Mesenchymal stem cell (in vitro differentiated cells and primary cell): ENCODE data around the gene VIPR2.

Experiments
- DNase-seq: peaks from one replicate; pipeline ENCODE4 v3.0.0-alpha.2; 2013
- H2AFZ ChIP-seq: one replicate; pipeline ENCODE4 v1.6.1; 2013; ENCODE audit warnings: low read depth, mild to moderate bottlenecking, control low read depth, inconsistent platforms, low read length, moderate library complexity
- H2AK5ac ChIP-seq: 2 replicates; pipeline ENCODE4 v1.6.1; 2013; ENCODE audit warnings: low read length, moderate library complexity, mild to moderate bottlenecking, inconsistent platforms; ENCODE audit not compliant: severe bottlenecking
- H2BK120ac ChIP-seq: one replicate; pipeline ENCODE4 v1.6.1; 2013; ENCODE audit warnings: low read depth, mild to moderate bottlenecking, inconsistent platforms, low read length, moderate library complexity
- H2BK12ac ChIP-seq, 2 experiments: one replicate each; pipeline ENCODE4 v1.6.1; 2013; ENCODE audit warnings: inconsistent platforms in 2 of 2, low read length in 2 of 2, mild to moderate bottlenecking in 2 of 2, moderate library complexity in 2 of 2, control low read depth in 1 of 2
- H2BK15ac ChIP-seq: one replicate; pipeline ENCODE4 v1.6.1; 2013; ENCODE audit warnings: mild to moderate bottlenecking, low read depth, inconsistent platforms; ENCODE audit not compliant: poor library complexity, severe bottlenecking
- H2BK5ac ChIP-seq: 2 replicates; pipeline ENCODE4 v1.6.1; 2013; ENCODE audit warnings: low read depth, mild to moderate bottlenecking, low read length, control low read depth, inconsistent platforms; ENCODE audit not compliant: poor library complexity, severe bottlenecking
- H3K14ac ChIP-seq, 2 experiments: one replicate each; pipeline ENCODE4 v1.6.1; 2013; ENCODE audit warnings: inconsistent platforms in 2 of 2, low read length in 2 of 2, control low read depth in 1 of 2, mild to moderate bottlenecking in 1 of 2, moderate library complexity in 1 of 2
- H3K18ac ChIP-seq, 2 experiments: one replicate each; pipeline ENCODE4 v1.6.1; 2013; ENCODE audit warnings: inconsistent platforms in 2 of 2, low read length in 2 of 2, control low read depth in 1 of 2, low read depth in 1 of 2, mild to moderate bottlenecking in 1 of 2
- H3K23ac ChIP-seq, 2 experiments: one replicate each; pipeline ENCODE4 v1.6.1; 2013; ENCODE audit warnings: inconsistent platforms in 2 of 2, low read length in 2 of 2, mild to moderate bottlenecking in 2 of 2, moderate library complexity in 2 of 2, control low read depth in 1 of 2
- H3K27ac ChIP-seq: 2 replicates; pipeline ENCODE4 v1.5.1; 2013; ENCODE audit warnings: mild to moderate bottlenecking, moderate library complexity, low read length, control low read depth, inconsistent platforms; ENCODE audit not compliant: poor library complexity, severe bottlenecking
- H3K27me3 ChIP-seq, 2 experiments: 2 replicates each; pipeline versions ENCODE4 v1.6.1 to v1.7.0; 2013; ENCODE audit warnings: low read length in 2 of 2, mild to moderate bottlenecking in 2 of 2, moderate library complexity in 2 of 2, control low read depth in 1 of 2, inconsistent platforms in 1 of 2; ENCODE audit not compliant: control insufficient read depth in 1 of 2, insufficient read depth in 1 of 2
- H3K36me3 ChIP-seq, 2 experiments: 2 replicates each; pipeline versions ENCODE4 v1.6.1 to v1.7.0; 2013; ENCODE audit warnings: low read length in 2 of 2, control low read depth in 1 of 2, inconsistent platforms in 1 of 2, low read depth in 1 of 2, mild to moderate bottlenecking in 1 of 2; ENCODE audit not compliant: insufficient read depth in 2 of 2, control insufficient read depth in 1 of 2
- H3K4ac ChIP-seq, 2 experiments: one replicate each; pipeline ENCODE4 v1.6.1; 2013; ENCODE audit warnings: inconsistent platforms in 2 of 2, low read length in 2 of 2, mild to moderate bottlenecking in 2 of 2, moderate library complexity in 2 of 2, control low read depth in 1 of 2, low read depth in 1 of 2
- H3K4me1 ChIP-seq: 2 replicates; pipeline ENCODE4 v1.6.1; 2013; ENCODE audit warnings: low read depth, low read length, control low read depth; ENCODE audit not compliant: control insufficient read depth, insufficient read depth
- H3K4me2 ChIP-seq: 2 replicates; pipeline ENCODE4 v1.6.1; 2013; ENCODE audit warnings: low read length, mild to moderate bottlenecking, inconsistent platforms; ENCODE audit not compliant: poor library complexity, severe bottlenecking
- H3K4me3 ChIP-seq, 2 experiments: 2 replicates each; pipeline versions ENCODE4 v1.5.1 to v1.7.0; 2013; ENCODE audit warnings: low read length in 2 of 2, mild to moderate bottlenecking in 2 of 2, control low read depth in 1 of 2, low read depth in 1 of 2; ENCODE audit not compliant: insufficient read depth in 1 of 2
- H3K79me1 ChIP-seq: replicated peaks from 2 replicates; pipeline ENCODE4 v1.6.1; 2013; ENCODE audit warnings: mild to moderate bottlenecking, control low read depth, low read length, inconsistent platforms; ENCODE audit not compliant: poor library complexity, severe bottlenecking
- H3K9ac ChIP-seq: 2 replicates; pipeline ENCODE4 v1.7.0; 2013; ENCODE audit warnings: mild to moderate bottlenecking, low read length, moderate library complexity
- H3K9me3 ChIP-seq: 2 replicates; pipeline ENCODE4 v1.7.0; 2013; ENCODE audit warnings: mild to moderate bottlenecking, low read length; ENCODE audit not compliant: control insufficient read depth
- H4K8ac ChIP-seq: one replicate; pipeline ENCODE4 v1.6.1; 2013; ENCODE audit warnings: inconsistent platforms, mild to moderate bottlenecking, low read length, moderate library complexity
- H4K91ac ChIP-seq: one replicate; pipeline ENCODE4 v1.6.1; 2013; ENCODE audit warnings: mild to moderate bottlenecking, low read length, inconsistent platforms
- WGBS: methylation state at CpG from one replicate; pipeline ENCODE4 v1.1.7; 2013; ENCODE audit warnings: mixed read lengths; 5-methylcytosine and 5-hydroxymethylcytosine counted together

Gene VIPR2

DNA sequence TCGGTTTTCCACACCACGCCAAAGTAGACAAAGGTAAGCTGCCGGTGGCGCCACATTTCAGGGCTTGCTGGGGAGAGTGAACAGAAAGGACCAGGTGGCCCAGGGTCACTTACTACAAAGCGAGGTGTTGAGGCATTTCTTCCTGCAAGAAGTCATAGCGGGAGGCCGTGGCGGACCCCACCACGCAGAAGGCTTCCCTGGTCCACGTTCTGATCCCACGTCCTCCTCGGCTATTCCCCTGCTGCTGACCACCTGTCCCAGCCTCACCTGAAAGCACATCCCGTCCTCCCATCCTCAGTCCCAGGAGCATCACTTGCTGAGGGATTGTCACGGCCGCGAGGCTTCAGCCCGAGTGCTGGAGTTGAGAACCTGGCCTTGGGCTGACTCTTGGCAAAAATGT is 149.2 kb downstream of the VIPR2 start:
- Histone ChIP-seq H2BK120ac (no peak overlapping the region), H3K18ac (no peak overlapping the region), H3K4me2 (no peak overlapping the region), H3K4me1 (peaks cover 3% of the 10 kb centered on the region), H2BK12ac (no peak overlapping the region), H3K23ac (no peak overlapping the region), H3K4ac (no peak overlapping the region), H3K14ac (no peak overlapping the region), H4K8ac (no peak overlapping the region), H3K27me3 (peaks cover 38 to 61% of the 10 kb centered on the region in 2 experiments), H2AK5ac (no peak overlapping the region), H3K9me3 (peaks cover 12% of the 10 kb centered on the region), H3K27ac (no peak overlapping the region), H2AFZ (no peak overlapping the region), H2BK5ac (no peak overlapping the region), H4K91ac (no peak overlapping the region), H3K9ac (no peak overlapping the region), H3K36me3 (no peaks in the 10 kb centered on the region), H2BK15ac (no peak overlapping the region), H3K79me1 (no peaks in the 10 kb centered on the region), H3K4me3 (no peak overlapping the region)
- WGBS: 93% methylated on average over 17 of the region's 17 CpGs
- no peak for DNase-seq

DNA sequence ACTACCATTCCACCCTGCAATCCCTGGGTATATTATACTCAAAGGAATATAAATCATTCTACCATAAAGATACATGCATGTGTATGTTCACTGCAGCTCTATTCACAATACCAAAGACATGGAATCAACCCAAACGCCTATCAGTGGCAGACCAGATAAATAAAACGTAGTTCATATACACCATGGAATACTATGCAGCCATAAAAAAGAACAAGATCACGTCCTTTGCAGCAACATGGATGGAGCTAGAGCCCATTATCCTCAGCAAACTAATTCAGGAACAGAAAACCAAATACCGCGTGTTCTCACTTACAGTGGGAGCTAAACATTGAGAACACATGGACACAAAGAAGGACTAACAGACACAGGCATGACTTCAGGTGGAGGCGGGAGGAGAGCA is 150.0 kb downstream of the VIPR2 start:
- Histone ChIP-seq H3K9me3 (peaks cover 12% of the 10 kb centered on the region), H3K14ac (no peak overlapping the region), H2BK12ac (no peak overlapping the region), H3K4me2 (no peak overlapping the region), H3K9ac (no peak overlapping the region), H3K18ac (no peak overlapping the region), H3K4ac (no peak overlapping the region), H3K23ac (no peak overlapping the region), H2BK15ac (no peak overlapping the region), H3K4me3 (no peak overlapping the region), H3K79me1 (no peaks in the 10 kb centered on the region), H3K27ac (no peak overlapping the region), H2AFZ (no peak overlapping the region), H4K8ac (no peak overlapping the region), H2BK120ac (no peak overlapping the region), H4K91ac (no peak overlapping the region), H2AK5ac (no peak overlapping the region), H3K4me1 (peaks cover 3% of the 10 kb centered on the region), H3K27me3 (peaks cover 41 to 55% of the 10 kb centered on the region in 2 experiments), H3K36me3 (no peaks in the 10 kb centered on the region), H2BK5ac (no peak overlapping the region)
- DNase-seq: no peak
- WGBS: 74% methylated on average over 6 of the region's 6 CpGs

DNA sequence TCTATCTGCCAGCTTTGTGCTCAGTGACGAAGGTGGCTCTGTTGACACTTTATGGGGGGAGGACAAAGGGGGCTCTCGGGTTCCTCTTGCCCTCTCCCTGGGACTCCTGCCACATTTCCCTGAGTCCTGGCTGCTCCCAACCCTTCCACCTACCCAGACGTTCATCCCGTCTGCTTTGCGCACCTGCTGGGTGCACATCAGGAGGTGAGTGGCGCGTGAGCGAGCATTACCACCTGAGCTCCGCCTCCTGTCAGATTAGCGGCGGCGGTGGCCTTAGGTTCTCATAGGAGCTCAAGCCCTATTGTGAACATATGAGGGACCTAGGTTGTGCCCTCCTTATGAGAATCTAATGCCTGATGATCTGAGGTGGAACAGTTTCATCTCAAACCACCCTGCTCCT is 151.1 kb downstream of the VIPR2 start:
- Histone ChIP-seq H3K36me3 (no peaks in the 10 kb centered on the region), H3K4me3 (no peak overlapping the region), H2BK5ac (no peak overlapping the region), H4K8ac (no peak overlapping the region), H3K4me2 (no peak overlapping the region), H3K79me1 (no peaks in the 10 kb centered on the region), H3K27ac (no peak overlapping the region), H2BK120ac (no peak overlapping the region), H3K27me3 (peaks cover 41 to 54% of the 10 kb centered on the region in 2 experiments), H3K4ac (no peak overlapping the region), H4K91ac (no peak overlapping the region), H3K9me3 (peaks cover 18% of the 10 kb centered on the region), H2BK15ac (no peak overlapping the region), H3K23ac (no peak overlapping the region), H3K14ac (no peak overlapping the region), H3K4me1 (peaks cover 3% of the 10 kb centered on the region), H2AK5ac (no peak overlapping the region), H2BK12ac (no peak overlapping the region), H3K9ac (no peak overlapping the region), H3K18ac (no peak overlapping the region), H2AFZ (no peak overlapping the region)
- WGBS: 78% methylated on average over 12 of the region's 12 CpGs
- no peak for DNase-seq

DNA sequence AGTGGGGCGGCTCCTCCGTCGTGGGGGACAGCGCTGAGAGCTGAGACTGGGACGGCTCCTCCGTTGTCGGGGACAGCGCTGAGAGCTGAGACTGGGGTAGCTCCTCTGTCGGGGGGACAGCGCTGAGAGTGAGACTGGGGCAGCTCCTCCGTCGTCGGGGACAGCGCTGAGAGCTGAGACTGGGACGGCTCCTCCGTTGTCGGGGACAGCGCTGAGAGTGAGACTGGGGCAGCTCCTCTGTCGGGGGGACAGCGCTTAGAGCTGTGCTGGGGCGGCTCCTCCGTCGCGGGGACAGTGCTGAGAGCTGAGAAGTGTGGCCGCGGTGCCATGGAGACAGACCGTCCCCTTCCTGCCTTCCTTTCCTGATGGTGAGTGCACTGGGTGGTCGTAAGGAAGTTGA is 151.9 kb downstream of the VIPR2 start:
- no peak overlapping the region for H2AK5ac ChIP-seq
- H3K4me1 ChIP-seq: peaks cover 3% of the 10 kb centered on the region
- DNase-seq: no peak
- no peak overlapping the region for H4K91ac ChIP-seq
- H3K9ac ChIP-seq: no peak overlapping the region
- H2BK120ac ChIP-seq: no peak overlapping the region
- H3K9me3 ChIP-seq: peaks cover 19% of the 10 kb centered on the region
- no peaks in the 10 kb centered on the region for H3K36me3 ChIP-seq
- no peak overlapping the region for H3K18ac ChIP-seq
- H3K14ac ChIP-seq: no peak overlapping the region
- no peak overlapping the region for H2BK12ac ChIP-seq
- no peak overlapping the region for H4K8ac ChIP-seq
- H2BK15ac ChIP-seq: no peak overlapping the region
- H3K4me2 ChIP-seq: no peak overlapping the region
- H3K4ac ChIP-seq: no peak overlapping the region
- 39% methylated on average over 27 of the region's 28 CpGs for WGBS
- H2AFZ ChIP-seq: no peak overlapping the region
- no peak overlapping the region for H2BK5ac ChIP-seq
- no peak overlapping the region for H3K23ac ChIP-seq
- no peak overlapping the region for H3K27ac ChIP-seq
- no peaks in the 10 kb centered on the region for H3K79me1 ChIP-seq
- no peak overlapping the region for H3K4me3 ChIP-seq
- peaks cover 41 to 54% of the 10 kb centered on the region in 2 experiments for H3K27me3 ChIP-seq
